NCI-H1694 treated with DMSO at 0.1 percent for 48 hours (cell line): ENCODE data around the gene AP2B1.
"Not testable (repeated sequence)": the region's sequence is repeated elsewhere in the genome, so short reads cannot be mapped to it uniquely, and the experiment has no call there.

Source experiments
- DNase-seq: peaks from one replicate; lab custom pipeline; 2025; lab: John Stamatoyannopoulos, UW

AP2B1 gene

GRCh38 chr17:35700150-35700549 is 113.0 kb downstream of the AP2B1 start:
- no peak for DNase-seq

- DNase-seq: no peak
Measured at GRCh38 chr17:35701491-35701890, 114.4 kb downstream of the AP2B1 start.

GRCh38 chr17:35703308-35703707 is 116.2 kb downstream of the AP2B1 start:
- DNase-seq: not testable (repeated sequence)

GRCh38 chr17:35705230-35705629 is 118.1 kb downstream of the AP2B1 start:
- no peak for DNase-seq

GRCh38 chr17:35705705-35706104 is 118.6 kb downstream of the AP2B1 start:
- DNase-seq: no peak

- no peak for DNase-seq
Measured at GRCh38 chr17:35708149-35708548, 121.0 kb downstream of the AP2B1 start.

- no peak for DNase-seq
Measured at GRCh38 chr17:35708951-35709350, 121.8 kb downstream of the AP2B1 start.

- peak; percentile 68 for DNase-seq
Measured at GRCh38 chr17:35709874-35710273, 122.8 kb downstream of the AP2B1 start.

GRCh38 chr17:35710950-35711349 is 123.8 kb downstream of the AP2B1 start:
- no peak for DNase-seq

- no peak for DNase-seq
Measured at GRCh38 chr17:35713069-35713728, 126.1 kb downstream of the AP2B1 start.

- no peak for DNase-seq
Measured at GRCh38 chr17:35714988-35715387, 127.9 kb downstream of the AP2B1 start.

- no peak for DNase-seq
Measured at GRCh38 chr17:35715416-35715815, 128.3 kb downstream of the AP2B1 start.

- DNase-seq: no peak
Measured at GRCh38 chr17:35716173-35716572, 129.1 kb downstream of the AP2B1 start.

- DNase-seq: no peak
Measured at GRCh38 chr17:35716897-35717465, 129.9 kb downstream of the AP2B1 start.

- DNase-seq: no peak
Measured at GRCh38 chr17:35717475-35717874, 130.4 kb downstream of the AP2B1 start.

GRCh38 chr17:35723735-35724134 is 136.6 kb downstream of the AP2B1 start:
- DNase-seq: no peak

- DNase-seq: no peak
Measured at GRCh38 chr17:35725058-35725457, 137.9 kb downstream of the AP2B1 start.

GRCh38 chr17:35725802-35726126 is 138.6 kb downstream of the AP2B1 start:
- no peak for DNase-seq

GRCh38 chr17:35726127-35726952 is 139.2 kb downstream of the AP2B1 start:
- DNase-seq: no peak

- DNase-seq: no peak
Measured at GRCh38 chr17:35726953-35727460, 139.9 kb downstream of the AP2B1 start.

- no peak for DNase-seq
Measured at GRCh38 chr17:35727635-35728034, 140.5 kb downstream of the AP2B1 start.

GRCh38 chr17:35728551-35728950 is 141.4 kb downstream of the AP2B1 start:
- DNase-seq: no peak

GRCh38 chr17:35729405-35729833 is 142.3 kb downstream of the AP2B1 start:
- DNase-seq: no peak
